Right atrium auricular region (tissue), 2 donors: Measurements from ENCODE around the gene MED16. TPM values are rescaled to one million over a fixed set of nuclear protein-coding genes. Genes with fewer than 3 reads are reported as not detected.

Experiments
- DNase-seq: peaks from one replicate; pipeline ENCODE4 v3.0.0-alpha.2; 2019; ENCODE audit warnings: low spot score
- H3K27ac ChIP-seq, 2 donors: fragments of 200-600 bp; sonication (generic); 1 replicate in 1 of 2; 2 replicates in 1 of 2; pipeline ENCODE4 v1.5.1; 2016 to 2019
- H3K27me3 ChIP-seq, 2 donors: fragments of 200-600 bp; sonication (generic); one replicate each; pipeline versions ENCODE4 v1.5.1 to v1.6.0; 2017 to 2019
- H3K36me3 ChIP-seq: fragments of 200-600 bp; sonication (generic); one replicate; pipeline ENCODE4 v1.5.1; 2016
- H3K4me1 ChIP-seq, 2 donors: fragments of 200-600 bp; sonication (generic); one replicate each; pipeline versions ENCODE4 v1.5.1 to v1.6.0; 2017 to 2019
- H3K4me3 ChIP-seq, 2 donors: fragments of 200-600 bp; sonication (generic); 1 replicate in 1 of 2; 2 replicates in 1 of 2; pipeline ENCODE4 v1.5.1; 2017 to 2019; ENCODE audit warnings: mild to moderate bottlenecking in 1 of 2, moderate library complexity in 1 of 2
- H3K9me3 ChIP-seq, 2 donors: fragments of 200-600 bp; sonication (generic); one replicate each; pipeline ENCODE4 v1.5.1; 2019
- CTCF ChIP-seq, 2 donors: fragments of 200-600 bp; sonication (generic); IDR thresholded peaks; one replicate each; pipeline ENCODE4 v1.5.1; 2019; ENCODE audit warnings: antibody characterized with exemption in 2 of 2
- total RNA-seq, 2 donors: library from RNA; depleted of rRNA; stranded (reverse); fragments of >200 nt; gene quantifications; one replicate each; pipeline ENCODE4 v1.1.0, GENCODE V29; 2016

The MED16 gene
- total RNA-seq, 2 donors from 2014 or later: 17.7 to 26.5 TPM

DNA sequence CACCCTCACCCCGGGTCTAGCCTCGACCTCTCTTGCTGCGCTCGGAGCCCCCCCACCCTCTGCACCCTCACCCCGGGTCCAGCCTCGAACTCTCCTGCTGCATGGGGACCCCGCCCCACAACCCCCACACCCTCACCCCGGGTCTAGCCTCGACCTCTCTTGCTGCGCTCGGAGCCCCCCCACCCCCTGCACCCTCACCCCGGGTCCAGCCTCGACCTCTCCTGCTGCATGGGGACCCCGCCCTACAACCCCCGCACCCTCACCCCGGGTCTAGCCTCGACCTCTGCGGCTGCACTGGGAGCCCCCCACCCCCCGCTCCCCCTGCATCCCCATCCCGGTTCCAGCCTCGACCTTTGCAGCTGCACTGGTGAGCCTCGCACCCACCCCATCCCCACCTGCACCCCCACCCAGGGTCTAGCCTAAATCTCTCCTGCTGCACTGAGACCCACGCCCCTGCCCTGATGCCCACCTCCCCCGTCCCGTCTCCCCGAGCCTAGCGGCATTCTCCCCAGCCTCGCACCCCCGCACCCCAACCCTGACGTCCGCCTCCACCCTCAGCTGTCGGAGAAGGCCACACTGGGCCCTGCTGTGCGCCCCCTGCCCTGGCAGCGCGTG is 31.7 kb downstream of the MED16 start:
- no peaks in the 10 kb centered on the region for H3K9me3 ChIP-seq
- peaks cover 0 to 6% of the 10 kb centered on the region in 2 donors for H3K27me3 ChIP-seq
- no peak overlapping the region for H3K27ac ChIP-seq
- no peak for DNase-seq
- no peak for TF ChIP-seq CTCF (IDR thresholded peaks at IDR 0.05)
- peak overlapping the region; percentile 35 to 53 for H3K4me3 ChIP-seq
- H3K36me3 ChIP-seq: no peaks in the 10 kb centered on the region
- H3K4me1 ChIP-seq: peaks cover 0 to 34% of the 10 kb centered on the region in 2 donors

DNA sequence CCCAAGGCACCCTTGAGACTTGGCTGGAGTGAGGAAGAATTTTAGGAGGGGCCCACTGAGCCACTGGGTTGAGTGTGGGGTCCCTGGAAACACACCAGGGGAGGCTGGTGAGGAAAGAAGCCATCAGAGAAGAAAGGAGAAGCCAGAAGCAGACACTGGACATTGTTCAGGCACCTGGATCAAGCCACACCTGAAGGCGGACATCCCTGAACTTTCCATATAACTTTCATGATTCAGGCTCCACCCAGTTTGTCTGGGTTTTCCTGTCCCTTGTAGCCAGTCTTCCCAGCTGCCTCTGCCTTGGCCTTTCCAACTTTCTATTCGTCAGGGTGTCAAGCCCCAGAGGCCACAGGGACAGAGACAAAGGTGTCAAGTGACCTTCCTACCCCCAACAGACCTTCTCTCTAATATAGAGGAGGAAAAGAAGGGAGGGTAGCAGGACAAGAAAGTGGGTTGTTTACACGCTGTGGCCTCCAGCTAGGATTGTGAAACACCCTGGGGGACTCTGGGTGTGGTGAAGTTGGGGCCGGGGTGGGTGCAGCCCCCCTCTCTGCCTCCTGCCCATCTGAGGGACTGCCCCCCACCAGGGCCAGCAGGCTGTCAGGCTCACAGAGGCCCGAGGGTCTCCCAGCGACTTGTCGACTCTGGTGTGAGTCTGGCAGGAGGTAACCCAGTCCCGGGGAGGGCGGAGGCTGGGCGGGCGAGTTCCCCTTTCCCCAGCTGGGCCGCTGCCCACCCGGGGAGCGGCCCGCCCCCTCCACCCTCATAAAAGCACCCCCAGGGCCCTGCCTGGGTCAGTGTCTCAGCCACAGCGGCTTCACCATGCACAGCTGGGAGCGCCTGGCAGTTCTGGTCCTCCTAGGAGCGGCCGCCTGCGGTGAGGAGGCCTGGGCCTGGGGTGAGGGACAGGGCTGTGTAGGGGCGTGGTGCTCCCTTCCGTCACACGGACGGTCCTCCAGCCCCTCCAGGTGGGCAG is 33.8 kb downstream of the MED16 start, which contains the start of gene CFD:
CFD (plus strand) TSS at position 797 of the 976 bp plus-strand sequence; CDS start at position 823, 26 bp downstream.
- peak within 1 kb of the TSS; percentile 54 to 70 for H3K27ac ChIP-seq
- no peaks in the 10 kb centered on the region for H3K9me3 ChIP-seq
- no peak for TF ChIP-seq CTCF (IDR thresholded peaks at IDR 0.05)
- H3K4me3 ChIP-seq: peak within 1 kb of the TSS; percentile 35 to 53
- H3K36me3 ChIP-seq: no peaks in the 10 kb centered on the region
- peaks cover 0 to 34% of the 10 kb centered on the region in 2 donors for H3K4me1 ChIP-seq
- H3K27me3 ChIP-seq: peaks cover 0 to 6% of the 10 kb centered on the region in 2 donors
- peak; percentile 84 for DNase-seq

DNA sequence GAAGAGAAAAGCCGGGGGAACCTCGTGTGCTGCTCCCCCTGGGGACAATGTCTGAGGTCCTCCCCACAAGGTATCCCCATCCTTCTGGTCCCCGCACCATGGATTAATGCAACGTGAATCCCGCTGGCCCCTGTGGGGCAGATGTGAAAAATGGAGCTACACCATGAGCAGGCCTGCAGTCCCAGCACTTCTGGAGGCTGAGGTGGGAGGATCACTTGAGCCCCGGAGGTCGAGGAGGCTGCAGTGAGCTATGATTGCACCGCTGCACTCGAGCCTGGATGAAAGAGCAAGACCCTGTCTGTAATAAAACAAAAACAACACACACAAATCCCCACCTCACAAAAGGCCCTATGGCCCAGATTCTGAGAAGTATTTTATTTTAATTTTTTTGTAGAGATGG is 34.7 kb downstream of the MED16 start:
- H3K36me3 ChIP-seq: no peaks in the 10 kb centered on the region
- peak overlapping the region in 1 of 2 donors; percentile 70 for H3K27ac ChIP-seq
- H3K9me3 ChIP-seq: no peaks in the 10 kb centered on the region
- H3K4me3 ChIP-seq: no peak overlapping the region
- H3K27me3 ChIP-seq: peaks cover 0 to 7% of the 10 kb centered on the region in 2 donors
- peaks cover 0 to 29% of the 10 kb centered on the region in 2 donors for H3K4me1 ChIP-seq
- no peak for TF ChIP-seq CTCF (IDR thresholded peaks at IDR 0.05)
- DNase-seq: no peak

DNA sequence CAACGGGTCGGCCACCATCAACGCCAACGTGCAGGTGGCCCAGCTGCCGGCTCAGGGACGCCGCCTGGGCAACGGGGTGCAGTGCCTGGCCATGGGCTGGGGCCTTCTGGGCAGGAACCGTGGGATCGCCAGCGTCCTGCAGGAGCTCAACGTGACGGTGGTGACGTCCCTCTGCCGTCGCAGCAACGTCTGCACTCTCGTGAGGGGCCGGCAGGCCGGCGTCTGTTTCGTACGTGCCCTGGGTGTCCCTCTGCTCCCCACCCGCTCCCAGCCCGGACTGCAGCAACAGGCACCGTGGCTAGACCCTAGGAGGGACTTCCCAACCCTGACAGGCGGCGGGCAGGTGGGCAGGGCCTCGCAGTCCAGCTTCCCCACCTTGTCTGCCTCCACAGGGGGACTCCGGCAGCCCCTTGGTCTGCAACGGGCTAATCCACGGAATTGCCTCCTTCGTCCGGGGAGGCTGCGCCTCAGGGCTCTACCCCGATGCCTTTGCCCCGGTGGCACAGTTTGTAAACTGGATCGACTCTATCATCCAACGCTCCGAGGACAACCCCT is 37.3 kb downstream of the MED16 start:
- DNase-seq: no peak

More for the DNA sequence above, 37.3 kb downstream of the MED16 start:
- H3K36me3 ChIP-seq: no peaks in the 10 kb centered on the region
- H3K4me1 ChIP-seq: peaks cover 0 to 19% of the 10 kb centered on the region in 2 donors
- no peak overlapping the region for H3K27ac ChIP-seq
- no peak overlapping the region for H3K4me3 ChIP-seq
- H3K27me3 ChIP-seq: peaks cover 0 to 11% of the 10 kb centered on the region in 2 donors
- TF ChIP-seq CTCF (IDR thresholded peaks at IDR 0.05): no peak
- no peaks in the 10 kb centered on the region for H3K9me3 ChIP-seq
